GM19238 (cell line): Measurements from ENCODE around the gene SBF1.

ENCODE experiments used
- DNase-seq: peaks from one replicate; pipeline ENCODE4 v3.0.0; 2011; ENCODE audit warnings: low spot score; ENCODE audit not compliant: insufficient read length

Gene SBF1

GRCh38 chr22:50465066-50465930 is 9.5 kb downstream of the SBF1 start:
- no peak for DNase-seq

GRCh38 chr22:50464451-50464850 is 10.4 kb downstream of the SBF1 start:
- DNase-seq, result no peak

- DNase-seq, result no peak
These were observed 11.5 kb downstream of the SBF1 start for GRCh38 chr22:50463188-50463900.

GRCh38 chr22:50461979-50462540 is 12.8 kb downstream of the SBF1 start:
- DNase-seq, result no peak

DNA sequence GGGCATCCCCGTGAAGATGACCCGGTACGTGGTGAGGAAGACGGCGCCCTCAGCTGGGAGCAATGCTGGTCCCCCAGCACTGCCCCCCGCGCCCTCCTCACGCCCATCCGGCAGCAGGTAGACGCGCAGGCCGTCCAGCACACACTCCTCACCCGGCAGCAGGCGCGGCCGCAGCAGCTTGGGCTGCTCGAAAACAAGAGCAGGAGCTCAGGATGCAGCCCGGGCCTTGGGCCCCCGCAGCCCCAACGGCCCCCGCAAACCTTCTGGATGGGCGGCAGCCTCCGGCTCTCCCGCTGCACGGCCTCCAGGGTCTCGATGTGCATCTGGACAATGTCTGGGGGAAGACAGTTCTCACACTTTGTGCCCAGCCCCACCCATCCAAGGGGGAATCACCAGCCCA is 13.3 kb downstream of the SBF1 start:
- DNase-seq, result no peak

DNA sequence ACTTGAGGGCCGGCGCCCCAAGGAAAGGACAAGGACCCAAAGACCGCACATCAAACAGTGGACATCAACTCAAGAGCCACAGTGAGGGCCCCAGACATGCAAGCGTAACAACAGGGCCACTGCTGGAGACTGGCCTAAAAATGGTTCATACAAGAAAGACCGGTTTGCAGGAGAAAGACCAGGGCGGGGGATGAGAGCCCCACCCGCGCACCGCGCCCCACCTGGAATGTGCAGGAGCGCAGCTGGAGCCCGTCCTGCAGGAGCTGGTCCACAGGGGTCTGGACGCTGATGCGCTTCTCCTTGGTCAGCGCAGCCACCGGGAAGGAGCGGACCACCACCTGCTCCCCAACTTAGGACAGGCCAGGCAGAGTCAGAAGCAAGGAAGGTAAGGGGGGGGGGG is 13.9 kb downstream of the SBF1 start:
- DNase-seq, result no peak

DNA sequence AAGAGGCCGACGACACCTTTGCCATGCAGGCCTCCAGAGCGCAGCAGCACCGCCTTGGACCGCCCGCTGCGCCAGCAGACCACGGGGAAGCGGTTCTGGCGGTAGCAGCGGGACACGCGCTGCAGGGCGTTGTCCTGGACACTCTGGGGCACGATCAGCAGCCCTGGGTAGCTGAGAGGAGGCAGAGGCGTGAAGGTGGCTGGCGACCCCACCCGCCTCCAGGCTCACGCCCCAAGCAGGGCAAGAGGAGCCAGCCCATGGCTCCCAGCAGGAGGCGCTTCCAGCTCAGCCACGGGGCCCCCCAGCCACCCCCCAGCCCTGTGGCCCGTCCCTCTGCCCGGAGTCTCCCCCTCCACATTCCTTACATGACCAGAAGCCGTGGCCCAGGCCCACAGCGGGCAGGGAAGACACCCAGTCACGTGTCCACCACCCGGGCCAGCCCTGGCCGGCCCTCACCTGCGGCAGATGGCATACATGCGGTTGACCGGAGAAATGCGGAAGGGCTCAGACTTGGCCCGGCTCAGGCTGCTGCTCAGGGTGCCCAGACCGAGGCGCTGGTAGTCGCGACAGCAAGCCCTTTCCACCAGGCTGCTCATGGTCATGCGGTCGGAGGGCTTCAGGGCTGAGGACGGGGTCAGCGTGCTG is 15.2 kb downstream of the SBF1 start:
- no peak for DNase-seq

DNA sequence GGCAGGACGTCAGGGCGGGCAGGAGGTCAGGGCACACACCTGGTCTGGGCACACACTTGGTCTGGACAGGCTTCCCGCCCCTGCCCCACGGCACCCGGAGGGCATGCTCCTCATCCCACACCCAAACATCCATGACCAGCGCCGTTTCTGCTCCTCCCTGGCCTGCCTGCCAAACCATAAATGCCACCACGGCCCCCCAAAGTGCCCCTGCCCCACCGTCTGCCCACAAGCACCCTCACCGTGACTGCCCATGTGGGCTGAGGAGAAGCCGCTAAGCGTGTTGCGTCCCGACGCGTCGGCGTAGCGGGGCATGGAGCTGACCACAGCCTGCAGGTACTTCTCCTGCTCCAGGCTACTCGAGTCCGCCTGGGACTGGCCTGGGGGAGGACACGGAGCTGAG is 15.8 kb downstream of the SBF1 start:
- no peak for DNase-seq

DNA sequence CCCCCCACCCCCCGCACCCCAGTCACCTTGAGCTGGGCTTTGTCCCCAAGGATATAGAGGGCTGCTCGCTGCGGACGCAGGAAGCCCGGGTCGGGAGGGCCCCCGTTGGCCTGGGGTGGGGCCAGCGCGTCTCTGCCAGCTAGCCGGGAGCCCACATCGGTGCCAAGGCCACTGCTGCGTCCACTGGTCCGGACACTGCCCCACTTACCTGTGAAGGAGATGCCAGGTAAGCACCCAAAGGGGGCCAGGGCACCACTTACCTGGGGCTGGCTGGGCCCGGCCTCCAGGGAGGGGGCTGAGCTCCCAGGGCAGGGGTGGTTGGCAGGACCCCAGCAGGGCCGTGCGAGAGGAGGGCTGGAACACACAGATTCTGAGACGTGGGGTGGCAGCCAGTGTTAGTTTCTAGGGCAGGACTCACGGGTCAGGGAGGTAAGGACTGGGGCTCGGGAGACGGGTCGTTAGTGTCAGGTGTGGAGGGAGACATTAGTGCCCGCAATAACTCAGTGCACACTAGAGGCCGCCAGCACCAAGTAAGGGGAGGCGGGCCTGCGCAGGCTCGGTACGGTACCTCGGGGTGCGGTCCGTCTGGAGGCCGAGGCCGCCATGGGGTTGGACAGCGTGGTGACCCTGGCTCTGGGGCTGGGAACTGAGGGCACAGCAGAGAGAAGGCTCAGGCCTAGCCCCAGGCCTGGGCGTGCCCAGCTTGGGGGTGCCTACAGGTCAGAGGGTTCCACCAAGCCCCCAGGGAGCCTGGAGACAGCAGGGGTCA is 18.2 kb downstream of the SBF1 start:
- DNase-seq, result no peak

- DNase-seq, result no peak
These were observed 18.8 kb downstream of the SBF1 start for GRCh38 chr22:50456026-50456425.

DNA sequence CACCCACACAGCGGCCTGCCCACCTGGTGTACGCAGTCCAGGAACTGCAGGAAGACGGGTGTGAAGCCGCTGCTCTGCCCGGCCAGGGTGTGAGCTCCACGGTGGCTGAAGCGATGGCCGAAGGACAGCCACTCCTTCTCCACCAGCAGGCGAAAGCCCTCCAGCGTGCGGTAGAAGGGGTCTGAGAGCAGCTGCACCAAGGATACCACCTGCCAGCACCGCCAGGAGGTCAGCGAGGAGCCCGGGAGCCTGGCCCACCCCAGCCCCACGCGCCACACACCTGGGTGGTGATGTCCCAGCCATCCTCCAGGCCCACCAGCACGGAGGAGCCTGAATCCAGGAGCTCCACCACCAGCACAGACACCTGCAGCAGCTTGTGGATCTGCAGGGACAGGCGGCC is 19.6 kb downstream of the SBF1 start:
- no peak for DNase-seq

DNA sequence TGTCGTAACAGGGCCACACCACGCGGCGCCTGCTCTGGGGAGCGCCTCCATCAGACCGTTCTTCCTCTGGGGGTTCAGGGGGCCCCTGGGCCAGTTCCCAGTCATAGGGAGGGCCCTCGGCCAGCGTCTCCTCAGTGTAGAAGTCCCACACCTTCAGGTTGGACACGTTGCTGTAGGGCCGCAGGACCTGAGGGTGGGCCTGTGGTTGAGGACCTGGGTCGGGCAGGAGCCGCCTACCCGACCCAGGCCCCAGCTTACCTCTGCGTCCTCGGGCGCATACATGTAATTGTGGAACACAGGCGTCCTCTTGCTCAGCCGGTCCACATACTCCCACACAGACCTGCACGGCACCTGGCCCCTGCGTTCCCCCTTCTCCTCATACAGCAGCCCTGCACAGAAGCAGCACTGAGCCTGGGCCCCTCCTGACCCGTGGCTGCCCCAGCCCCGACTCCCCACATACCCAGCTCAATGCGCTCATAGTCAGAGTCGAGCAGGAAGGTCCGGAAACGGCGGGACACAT is 20.2 kb downstream of the SBF1 start:
- DNase-seq, result no peak

DNA sequence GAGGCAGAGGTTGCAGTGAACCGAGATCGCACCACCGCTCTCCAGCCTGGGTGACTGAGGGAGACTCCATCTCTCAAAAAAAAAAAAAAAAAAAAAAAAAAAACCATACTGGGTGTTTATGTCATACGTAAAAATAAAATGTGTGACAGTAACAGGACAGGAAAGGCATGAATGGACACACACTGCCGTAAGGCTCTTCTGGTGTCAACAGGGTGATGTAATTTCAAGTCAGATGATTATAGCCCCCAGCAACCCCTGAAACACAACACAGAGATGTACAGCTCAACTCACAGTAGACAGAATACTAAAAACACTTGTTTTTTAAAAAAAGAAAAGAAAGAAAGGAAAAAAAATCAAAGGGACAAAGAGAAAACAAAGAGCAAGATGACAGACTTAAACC is 22.2 kb downstream of the SBF1 start:
- no peak for DNase-seq

- no peak for DNase-seq
These were observed 27.0 kb downstream of the SBF1 start for GRCh38 chr22:50447576-50448551.

DNA sequence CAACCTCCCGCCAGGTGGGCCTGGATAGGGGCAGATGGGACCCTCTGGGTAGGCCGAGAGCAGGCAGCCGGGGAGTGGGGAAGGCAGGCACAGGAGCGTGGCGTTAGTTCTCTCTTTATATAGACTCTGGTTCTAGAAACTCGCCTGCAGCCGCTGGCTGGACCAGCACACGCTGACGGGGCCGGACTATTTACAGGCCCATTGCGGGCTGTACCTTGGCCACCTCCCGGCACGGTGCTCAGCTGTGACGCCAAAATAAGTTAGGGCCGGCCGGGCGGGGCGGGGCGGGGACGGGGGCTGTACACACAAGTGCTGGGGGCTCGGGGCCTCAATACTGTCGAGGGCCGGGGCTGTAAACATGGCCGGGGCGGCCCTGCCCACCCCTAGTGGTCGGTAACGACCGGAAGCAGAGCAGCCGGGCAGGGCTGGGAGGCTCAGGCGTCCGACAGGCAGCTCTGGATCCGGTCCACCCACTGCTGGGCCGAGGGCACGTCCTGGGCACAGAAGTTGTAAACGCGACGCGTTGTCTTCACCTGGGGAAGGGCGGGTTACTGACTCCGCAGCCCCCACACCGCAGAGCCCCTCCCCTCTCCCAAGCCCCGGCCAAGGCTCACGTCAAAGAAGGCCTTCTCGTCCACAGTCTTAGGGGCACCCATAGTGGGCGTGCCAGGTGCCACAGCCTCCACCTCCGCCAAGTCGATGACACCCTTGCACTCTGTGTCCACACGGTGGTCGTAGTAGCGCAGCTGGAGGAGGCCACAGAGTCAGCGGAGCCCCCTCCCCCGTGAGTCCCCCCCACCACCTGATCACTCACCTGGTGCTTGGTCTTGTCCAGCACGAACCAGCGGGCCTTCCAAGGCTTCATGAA is 27.9 kb downstream of the SBF1 start:
- no peak for DNase-seq

GRCh38 chr22:50445880-50446707 is 28.7 kb downstream of the SBF1 start:
- no peak for DNase-seq

DNA sequence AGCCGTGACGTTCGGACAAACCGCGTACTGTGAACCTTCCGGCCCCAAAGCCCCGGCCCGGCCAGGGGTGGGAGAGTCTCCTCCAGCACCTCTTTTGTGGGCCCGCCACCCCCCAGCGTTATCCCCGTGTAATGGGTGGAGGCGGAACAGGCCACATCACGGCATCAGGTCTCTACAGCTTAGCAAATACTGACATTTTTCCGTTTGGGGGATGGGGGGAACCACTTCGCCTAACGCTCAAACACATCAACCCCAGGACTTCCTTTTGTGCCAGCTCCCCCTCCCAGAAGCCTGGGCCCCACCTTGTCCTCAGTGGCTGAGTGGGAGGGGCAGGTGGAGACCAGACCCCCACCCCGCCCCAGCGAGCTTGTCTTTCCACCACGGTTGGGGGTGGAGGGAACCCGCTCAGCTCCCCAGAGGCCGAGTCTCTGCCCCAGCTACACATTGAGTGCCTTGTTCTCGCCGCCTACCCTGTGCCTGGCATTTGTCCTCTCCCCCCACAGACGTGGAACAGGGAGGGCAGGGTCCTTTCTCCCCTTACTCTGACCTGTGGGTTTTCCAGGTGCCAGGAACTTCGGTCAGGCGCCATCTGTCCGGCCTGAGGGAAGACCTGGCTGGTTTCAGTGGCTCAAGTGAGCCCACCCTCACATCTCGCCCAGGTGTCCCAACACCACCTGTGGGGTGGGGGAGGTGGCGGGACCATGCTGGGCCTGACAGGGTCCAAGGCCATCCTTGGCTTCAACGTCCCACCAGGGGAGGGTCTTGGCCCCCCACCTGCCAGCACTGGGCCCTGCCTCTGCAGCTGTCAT is 29.6 kb downstream of the SBF1 start:
- DNase-seq, result no peak
